ENCODE results near the gene CFAP77. TPM values are rescaled to one million over a fixed set of nuclear protein-coding genes. Genes with fewer than 3 reads are reported as not detected.

CFAP77 gene
- total and polyA plus RNA-seq, 9 donors: 0.11 to 0.16 (median 0.12) TPM; not detected in 6

- DNase-seq: no peak
- no peaks in the 10 kb centered on the region for H3K36me3 ChIP-seq (ENCODE audit: control insufficient read depth, insufficient read depth, low read length)
- WGBS (ENCODE audit: insufficient coverage): 83% methylated on average over 20 of the region's 23 CpGs
- H3K27ac ChIP-seq (ENCODE audit: low read length): no peak overlapping the region
- H3K27me3 ChIP-seq (ENCODE audit: control insufficient read depth, insufficient read depth, low read length): peaks cover 38% of the 10 kb centered on the region
- no peaks in the 10 kb centered on the region for H3K4me1 ChIP-seq (ENCODE audit: control insufficient read depth, insufficient read depth, low read length)
- H3K9me3 ChIP-seq (replicated peaks; ENCODE audit: control insufficient read depth, low read depth, low read length): no peaks in the 10 kb centered on the region
- no peak overlapping the region for H3K4me3 ChIP-seq (ENCODE audit: low read length)
Measured at GRCh38 chr9:132499251-132499650, 89.2 kb downstream of the CFAP77 start.

DNA sequence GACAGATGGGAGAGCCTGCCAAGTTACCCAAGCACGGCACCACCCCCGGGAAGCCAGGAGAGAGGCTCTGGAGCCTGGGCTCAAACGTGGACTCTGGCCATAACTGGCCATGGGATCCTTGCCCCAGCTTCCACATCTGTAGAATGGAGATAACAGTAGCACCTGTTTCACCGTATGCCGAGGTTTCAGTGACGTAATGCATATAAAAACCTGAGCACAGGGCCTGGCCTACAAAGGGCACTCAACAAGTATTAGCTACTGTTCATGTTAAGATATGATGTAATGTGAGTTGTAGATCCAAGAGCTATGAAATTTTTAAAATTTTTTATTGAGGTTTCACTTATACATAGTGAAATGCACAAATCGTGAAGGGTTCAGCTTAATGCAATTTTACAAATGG lies 90.2 kb downstream of the CFAP77 start:
- Histone ChIP-seq H3K36me3 (ENCODE audit: control insufficient read depth, insufficient read depth, low read length) (no peaks in the 10 kb centered on the region), H3K4me1 (ENCODE audit: control insufficient read depth, insufficient read depth, low read length) (no peaks in the 10 kb centered on the region), H3K27me3 (ENCODE audit: control insufficient read depth, insufficient read depth, low read length) (peaks cover 45% of the 10 kb centered on the region), H3K27ac (ENCODE audit: low read length) (no peak overlapping the region), H3K4me3 (ENCODE audit: low read length) (no peak overlapping the region), H3K9me3 (replicated peaks; ENCODE audit: control insufficient read depth, low read depth, low read length) (no peaks in the 10 kb centered on the region)
- DNase-seq: no peak
- 73% methylated on average over 3 of the region's 7 CpGs for WGBS (ENCODE audit: insufficient coverage)

- WGBS (ENCODE audit: insufficient coverage): 87% methylated on average over 5 of the region's 12 CpGs
Measured at GRCh38 chr9:132502480-132502879, 92.5 kb downstream of the CFAP77 start.

DNA sequence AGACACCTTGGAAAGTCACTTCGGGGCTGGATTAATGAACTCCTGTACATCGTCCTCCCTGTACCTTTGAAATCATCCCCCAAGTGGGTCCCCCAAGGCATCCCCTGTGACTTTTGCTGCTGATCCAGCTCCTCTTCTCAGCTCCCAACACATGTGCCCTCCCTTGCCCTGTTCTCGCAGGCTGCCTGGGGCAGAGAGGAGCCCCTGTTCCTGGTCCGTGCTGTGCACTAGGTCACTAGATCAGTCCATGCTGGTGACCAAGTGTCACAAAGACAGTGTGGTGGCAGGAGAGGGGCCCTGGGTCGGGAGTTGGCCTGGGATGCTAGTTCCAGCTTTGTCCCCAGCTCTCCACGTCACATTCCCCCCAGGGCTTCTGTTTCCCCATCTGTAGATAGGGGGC lies 93.1 kb downstream of the CFAP77 start:
- Histone ChIP-seq H3K27me3 (ENCODE audit: control insufficient read depth, insufficient read depth, low read length) (peaks cover 62% of the 10 kb centered on the region), H3K4me3 (ENCODE audit: low read length) (no peak overlapping the region), H3K27ac (ENCODE audit: low read length) (no peak overlapping the region), H3K36me3 (ENCODE audit: control insufficient read depth, insufficient read depth, low read length) (no peaks in the 10 kb centered on the region), H3K9me3 (replicated peaks; ENCODE audit: control insufficient read depth, low read depth, low read length) (no peaks in the 10 kb centered on the region), H3K4me1 (ENCODE audit: control insufficient read depth, insufficient read depth, low read length) (no peaks in the 10 kb centered on the region)
- WGBS (ENCODE audit: insufficient coverage): 82% methylated on average over 4 of the region's 6 CpGs
- DNase-seq: no peak

More at GRCh38 chr9:132502480-132502879, 92.5 kb downstream of the CFAP77 start:
- Histone ChIP-seq H3K36me3 (ENCODE audit: control insufficient read depth, insufficient read depth, low read length) (no peaks in the 10 kb centered on the region), H3K4me3 (ENCODE audit: low read length) (no peak overlapping the region), H3K27ac (ENCODE audit: low read length) (no peak overlapping the region), H3K27me3 (ENCODE audit: control insufficient read depth, insufficient read depth, low read length) (peaks cover 63% of the 10 kb centered on the region), H3K4me1 (ENCODE audit: control insufficient read depth, insufficient read depth, low read length) (no peaks in the 10 kb centered on the region), H3K9me3 (replicated peaks; ENCODE audit: control insufficient read depth, low read depth, low read length) (no peaks in the 10 kb centered on the region)
- DNase-seq: no peak

DNA sequence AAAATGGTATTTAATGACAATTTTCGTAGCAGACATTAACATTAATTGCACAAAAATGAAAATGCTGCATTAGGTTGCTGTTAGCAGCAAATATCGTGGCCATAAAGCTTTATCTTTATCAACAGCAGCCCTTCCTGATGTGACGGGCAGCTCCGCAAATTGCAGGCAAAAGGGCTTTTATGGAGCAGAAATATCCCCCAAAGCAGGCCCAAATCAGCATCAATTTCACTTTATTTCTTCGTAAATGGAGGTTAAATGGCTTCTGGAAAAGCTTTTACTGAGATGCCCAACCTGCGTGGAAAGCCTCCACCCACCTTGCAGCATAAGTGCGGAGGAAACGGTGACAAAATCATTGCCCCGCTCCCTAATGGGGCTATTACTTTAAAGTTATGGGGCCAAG lies 94.5 kb downstream of the CFAP77 start:
- WGBS (ENCODE audit: insufficient coverage): no CpG with 5 or more reads among the region's 9 CpGs
- H3K27me3 ChIP-seq (ENCODE audit: control insufficient read depth, insufficient read depth, low read length): peaks cover 48% of the 10 kb centered on the region
- DNase-seq: no peak
- H3K36me3 ChIP-seq (ENCODE audit: control insufficient read depth, insufficient read depth, low read length): no peaks in the 10 kb centered on the region
- no peaks in the 10 kb centered on the region for H3K4me1 ChIP-seq (ENCODE audit: control insufficient read depth, insufficient read depth, low read length)
- no peak overlapping the region for H3K27ac ChIP-seq (ENCODE audit: low read length)
- no peak overlapping the region for H3K4me3 ChIP-seq (ENCODE audit: low read length)
- no peaks in the 10 kb centered on the region for H3K9me3 ChIP-seq (replicated peaks; ENCODE audit: control insufficient read depth, low read depth, low read length)

DNA sequence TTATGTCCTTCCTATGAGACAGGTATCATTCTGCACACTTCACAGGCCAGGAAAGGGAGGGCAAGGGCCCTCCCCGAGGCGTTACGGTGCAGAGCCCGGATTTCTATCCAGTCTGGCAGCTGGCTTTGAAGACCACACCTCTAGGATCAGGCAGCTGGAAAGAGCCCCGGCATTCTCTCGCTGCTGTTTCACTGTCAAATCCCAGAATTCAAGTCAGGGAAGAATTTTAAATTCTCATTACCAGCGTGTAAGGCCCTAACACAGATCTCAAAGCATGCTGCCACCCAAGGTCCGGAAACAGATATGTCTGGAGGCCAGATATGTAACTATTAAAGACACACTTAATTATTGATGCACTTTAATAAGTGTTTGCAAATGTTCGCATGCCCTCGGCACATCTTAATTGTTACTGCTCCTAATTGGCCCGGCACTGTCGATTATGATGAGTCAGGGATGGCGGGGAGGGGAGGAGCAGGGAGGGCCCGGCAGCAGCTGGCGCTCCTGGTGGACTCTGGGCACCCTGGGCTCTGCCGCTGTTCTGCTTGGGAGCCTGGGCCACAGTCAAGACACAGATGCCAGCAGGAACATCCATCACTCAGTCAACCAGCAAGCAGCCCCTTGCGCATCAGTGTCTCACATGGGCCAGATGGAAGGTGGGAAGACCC lies 96.1 kb downstream of the CFAP77 start:
- H3K9me3 ChIP-seq (replicated peaks; ENCODE audit: control insufficient read depth, low read depth, low read length): no peaks in the 10 kb centered on the region
- H3K4me3 ChIP-seq (ENCODE audit: low read length): no peak overlapping the region
- H3K36me3 ChIP-seq (ENCODE audit: control insufficient read depth, insufficient read depth, low read length): no peaks in the 10 kb centered on the region
- H3K4me1 ChIP-seq (ENCODE audit: control insufficient read depth, insufficient read depth, low read length): no peaks in the 10 kb centered on the region
- DNase-seq: no peak
- 17% methylated on average over 8 of the region's 17 CpGs for WGBS (ENCODE audit: insufficient coverage)
- H3K27me3 ChIP-seq (ENCODE audit: control insufficient read depth, insufficient read depth, low read length): peaks cover 48% of the 10 kb centered on the region
- no peak overlapping the region for H3K27ac ChIP-seq (ENCODE audit: low read length)

DNA sequence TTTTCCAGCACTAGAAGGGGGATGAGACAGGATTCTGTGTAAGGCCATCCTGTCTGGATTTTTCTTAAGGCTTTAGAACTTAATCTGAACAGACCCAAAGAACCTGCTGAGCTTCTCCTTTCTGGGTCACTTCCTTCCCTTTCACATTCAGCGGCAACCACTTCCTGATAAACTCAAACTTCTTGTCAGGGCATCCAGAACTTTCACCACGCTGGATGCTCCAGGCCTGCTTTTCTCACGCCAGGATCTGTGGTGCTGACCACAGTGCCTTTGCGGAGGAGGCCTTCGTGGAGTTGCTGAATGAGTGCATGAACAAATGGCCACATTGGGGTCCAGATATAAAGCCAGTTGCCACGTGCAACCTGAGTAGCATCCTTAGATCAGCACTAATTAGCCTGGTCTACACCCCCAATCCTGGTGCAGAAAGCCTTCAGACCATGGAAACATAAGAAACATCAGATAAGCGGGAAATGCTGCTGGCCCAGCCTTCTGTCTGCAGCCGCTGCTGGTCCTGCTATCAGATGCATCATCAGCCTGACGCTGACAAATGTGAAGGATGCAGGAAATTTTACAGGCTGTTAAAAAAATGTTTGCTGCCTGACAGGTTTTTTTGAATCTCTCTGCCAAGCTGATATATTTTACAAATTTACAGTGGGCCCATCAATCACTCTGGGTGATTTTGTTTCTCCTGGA lies 97.1 kb downstream of the CFAP77 start:
- H3K4me1 ChIP-seq (ENCODE audit: control insufficient read depth, insufficient read depth, low read length): no peaks in the 10 kb centered on the region
- no peak overlapping the region for H3K4me3 ChIP-seq (ENCODE audit: low read length)
- H3K27me3 ChIP-seq (ENCODE audit: control insufficient read depth, insufficient read depth, low read length): peaks cover 50% of the 10 kb centered on the region
- no peak for DNase-seq
- no peak overlapping the region for H3K27ac ChIP-seq (ENCODE audit: low read length)
- H3K36me3 ChIP-seq (ENCODE audit: control insufficient read depth, insufficient read depth, low read length): no peaks in the 10 kb centered on the region
- WGBS (ENCODE audit: insufficient coverage): 64% methylated on average over 9 of the region's 9 CpGs
- no peaks in the 10 kb centered on the region for H3K9me3 ChIP-seq (replicated peaks; ENCODE audit: control insufficient read depth, low read depth, low read length)

DNA sequence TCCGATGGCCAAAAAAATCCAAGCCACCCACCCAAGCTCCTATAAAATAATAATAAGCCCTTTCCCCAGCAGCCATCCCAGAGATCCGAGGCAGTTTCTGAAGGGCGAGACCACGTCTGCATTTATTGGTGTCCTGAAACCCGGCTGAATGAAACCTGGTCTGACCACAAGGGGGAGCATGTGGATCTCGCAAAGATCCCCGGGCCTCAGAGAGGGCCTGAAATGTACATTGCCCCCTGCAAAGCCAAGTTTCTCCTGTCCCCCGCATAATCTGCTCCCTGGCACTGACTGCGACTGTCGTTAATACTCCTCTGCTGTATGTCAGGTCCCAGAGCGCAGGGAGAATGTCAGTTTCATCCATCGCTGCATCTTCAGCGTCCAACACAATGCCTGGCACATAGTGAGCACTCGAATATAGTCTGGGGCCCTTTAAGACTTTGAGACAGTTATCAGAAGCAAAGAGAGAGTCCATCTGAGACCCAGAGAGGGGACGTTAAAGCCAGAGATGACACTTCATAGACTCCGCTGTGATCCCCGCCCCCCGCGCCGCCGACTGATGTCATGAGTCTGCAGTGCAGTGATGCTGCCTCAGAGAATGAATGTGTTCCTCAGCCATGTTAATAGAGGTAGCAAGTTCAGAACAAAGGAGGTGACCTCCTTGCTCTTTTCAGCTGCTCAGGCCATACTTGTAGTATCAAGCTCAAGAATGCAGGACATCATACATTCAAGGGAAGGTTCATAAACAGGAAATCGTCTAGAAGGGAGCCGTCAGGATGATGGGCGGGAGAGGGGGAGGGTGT lies 97.9 kb downstream of the CFAP77 start:
- no peak overlapping the region for H3K27ac ChIP-seq (ENCODE audit: low read length)
- WGBS (ENCODE audit: insufficient coverage): 40% methylated on average over 22 of the region's 24 CpGs
- H3K4me3 ChIP-seq (ENCODE audit: low read length): no peak overlapping the region
- no peaks in the 10 kb centered on the region for H3K4me1 ChIP-seq (ENCODE audit: control insufficient read depth, insufficient read depth, low read length)
- peak; percentile 74 for DNase-seq
- peaks cover 46% of the 10 kb centered on the region for H3K27me3 ChIP-seq (ENCODE audit: control insufficient read depth, insufficient read depth, low read length)
- H3K36me3 ChIP-seq (ENCODE audit: control insufficient read depth, insufficient read depth, low read length): no peaks in the 10 kb centered on the region
- no peaks in the 10 kb centered on the region for H3K9me3 ChIP-seq (replicated peaks; ENCODE audit: control insufficient read depth, low read depth, low read length)

- H3K4me1 ChIP-seq (ENCODE audit: control insufficient read depth, insufficient read depth, low read length): no peaks in the 10 kb centered on the region
- no peak overlapping the region for H3K27ac ChIP-seq (ENCODE audit: low read length)
- H3K36me3 ChIP-seq (ENCODE audit: control insufficient read depth, insufficient read depth, low read length): no peaks in the 10 kb centered on the region
- no peak overlapping the region for H3K4me3 ChIP-seq (ENCODE audit: low read length)
- WGBS (ENCODE audit: insufficient coverage): 28% methylated on average over 28 of the region's 40 CpGs
- H3K27me3 ChIP-seq (ENCODE audit: control insufficient read depth, insufficient read depth, low read length): peaks cover 46% of the 10 kb centered on the region
- no peaks in the 10 kb centered on the region for H3K9me3 ChIP-seq (replicated peaks; ENCODE audit: control insufficient read depth, low read depth, low read length)
- DNase-seq: peak; percentile 46
Measured at GRCh38 chr9:132509928-132510874, 100.2 kb downstream of the CFAP77 start.
